HG03432 (cell line): ENCODE data around the gene ELK4.

Source experiments
- ATAC-seq: cut with Tn5 transposase; IDR thresholded peaks from one replicate; pipeline ENCODE4 v1.9.1; 2021; ENCODE audit warnings: mild to moderate bottlenecking, moderate library complexity; ENCODE audit not compliant: unreplicated experiment

The ELK4 gene

DNA sequence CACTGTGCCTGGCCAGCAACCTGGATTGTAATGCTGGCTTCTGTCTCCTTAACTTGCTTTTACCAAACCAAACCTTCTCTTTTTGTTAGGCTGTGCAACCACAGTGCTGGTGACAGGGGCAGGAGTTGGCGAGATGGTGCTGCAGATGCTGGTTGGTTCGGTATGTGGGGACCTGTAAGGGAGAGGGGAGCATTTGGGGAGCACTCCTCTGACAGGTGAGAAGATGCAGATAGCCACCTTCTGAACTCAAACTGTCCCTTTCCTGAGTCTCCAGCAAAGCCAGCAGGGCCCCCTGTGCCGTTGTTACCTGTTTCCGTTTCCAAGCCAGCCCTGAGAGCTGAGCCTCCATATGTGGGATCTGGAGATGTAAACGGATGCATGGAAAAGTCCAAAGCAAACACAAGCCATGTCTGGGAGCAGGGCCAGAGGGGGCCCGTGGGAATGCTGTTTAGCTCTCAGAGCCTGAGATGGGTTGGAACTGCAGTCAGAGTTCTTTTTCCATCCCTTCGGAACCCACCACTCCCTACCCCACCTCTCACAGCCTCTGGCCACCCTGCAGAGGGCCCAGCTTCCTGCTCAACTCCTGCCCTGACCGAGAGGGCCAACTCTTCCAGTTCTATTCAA, 34.0 kb downstream of the ELK4 start:
- no peak for ATAC-seq

DNA sequence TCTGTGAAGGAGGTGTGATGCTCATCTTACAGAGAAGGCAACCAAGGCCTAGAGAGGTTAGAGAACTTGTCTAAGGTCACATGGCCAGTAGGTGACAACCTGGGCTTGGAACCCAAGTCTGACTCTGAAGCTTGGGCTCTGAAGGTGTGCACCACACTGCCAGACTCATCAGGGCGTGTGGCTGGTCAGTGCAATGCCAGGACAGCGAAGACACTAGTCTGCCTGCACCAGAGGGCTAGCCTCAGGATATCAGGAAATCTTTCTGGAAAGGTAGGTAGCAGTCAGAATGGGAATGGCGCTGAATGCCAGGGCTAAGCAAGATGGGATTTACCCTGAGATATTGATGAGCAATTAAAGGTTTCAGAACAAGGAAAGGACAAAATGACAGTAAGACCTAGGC, 34.9 kb downstream of the ELK4 start:
- no peak for ATAC-seq

- ATAC-seq: no peak
Observed at GRCh38 chr1:205595861-205596260, 36.0 kb downstream of the ELK4 start.

GRCh38 chr1:205595435-205595834, 36.4 kb downstream of the ELK4 start:
- ATAC-seq: no peak

- ATAC-seq: no peak
Observed at GRCh38 chr1:205594846-205595245, 37.0 kb downstream of the ELK4 start.

DNA sequence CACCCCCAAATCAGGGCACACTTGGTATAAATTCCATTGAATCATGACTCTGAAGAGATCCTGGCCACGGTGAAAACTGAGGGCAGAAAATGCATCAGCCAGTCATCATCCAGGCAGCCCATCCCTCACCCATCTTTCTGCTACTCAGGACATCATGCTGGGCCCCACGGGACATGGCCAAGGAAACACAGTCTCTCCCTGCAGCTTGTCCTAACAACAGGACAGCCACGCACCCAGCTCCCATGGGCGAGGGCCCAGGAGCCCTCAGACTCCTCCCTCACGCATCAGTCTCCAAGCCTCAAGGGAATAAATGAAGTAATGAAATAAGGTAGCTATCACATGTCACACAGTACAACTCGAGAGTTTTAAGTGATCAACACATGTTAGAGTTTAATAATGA, 37.8 kb downstream of the ELK4 start:
- ATAC-seq: peak; percentile 8

GRCh38 chr1:205593532-205593931, 38.3 kb downstream of the ELK4 start:
- ATAC-seq: peak; percentile 47

- no peak for ATAC-seq
Observed at GRCh38 chr1:205592443-205593003, 39.3 kb downstream of the ELK4 start.

DNA sequence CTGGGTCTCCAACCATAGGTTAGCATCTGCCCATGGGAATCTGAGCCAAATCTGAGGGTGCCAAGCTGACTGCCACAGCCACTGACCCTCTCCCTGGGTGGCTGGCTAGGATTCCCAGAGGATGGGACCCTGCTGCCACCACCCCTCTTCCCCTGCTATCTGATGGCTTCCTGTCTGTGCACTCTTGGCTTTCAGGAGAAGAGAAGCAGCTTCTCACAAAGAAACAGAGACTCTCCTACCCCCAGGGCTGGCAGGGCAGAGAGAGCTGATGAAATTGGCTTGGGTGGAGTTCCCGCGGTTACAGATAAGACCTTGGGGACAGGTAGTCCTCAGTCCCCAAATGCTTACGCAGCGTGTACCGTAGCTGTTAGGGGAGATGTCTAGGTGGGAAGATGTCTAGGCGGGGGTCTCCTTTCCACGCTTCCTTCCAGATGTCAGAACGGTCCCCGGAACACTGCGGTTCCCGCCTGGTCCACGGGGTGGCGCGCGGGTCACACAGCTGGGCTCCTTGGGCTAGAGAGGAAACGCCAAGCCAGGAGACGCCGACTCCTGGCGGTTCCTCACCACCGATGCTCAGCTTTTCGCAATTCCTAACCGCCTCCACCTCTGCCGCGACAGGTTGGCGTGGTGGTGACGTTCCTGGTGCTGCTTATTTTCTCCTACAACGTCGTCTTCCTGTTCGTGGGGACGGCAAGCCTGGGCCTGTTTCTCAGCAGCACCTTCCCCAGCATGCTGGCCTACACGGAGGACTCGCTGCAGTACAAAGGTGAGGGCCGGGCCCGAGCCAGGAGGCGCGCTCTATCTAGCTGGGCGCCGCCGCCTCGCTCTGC, 40.1 kb downstream of the ELK4 start:
- peak; percentile 76 for ATAC-seq

DNA sequence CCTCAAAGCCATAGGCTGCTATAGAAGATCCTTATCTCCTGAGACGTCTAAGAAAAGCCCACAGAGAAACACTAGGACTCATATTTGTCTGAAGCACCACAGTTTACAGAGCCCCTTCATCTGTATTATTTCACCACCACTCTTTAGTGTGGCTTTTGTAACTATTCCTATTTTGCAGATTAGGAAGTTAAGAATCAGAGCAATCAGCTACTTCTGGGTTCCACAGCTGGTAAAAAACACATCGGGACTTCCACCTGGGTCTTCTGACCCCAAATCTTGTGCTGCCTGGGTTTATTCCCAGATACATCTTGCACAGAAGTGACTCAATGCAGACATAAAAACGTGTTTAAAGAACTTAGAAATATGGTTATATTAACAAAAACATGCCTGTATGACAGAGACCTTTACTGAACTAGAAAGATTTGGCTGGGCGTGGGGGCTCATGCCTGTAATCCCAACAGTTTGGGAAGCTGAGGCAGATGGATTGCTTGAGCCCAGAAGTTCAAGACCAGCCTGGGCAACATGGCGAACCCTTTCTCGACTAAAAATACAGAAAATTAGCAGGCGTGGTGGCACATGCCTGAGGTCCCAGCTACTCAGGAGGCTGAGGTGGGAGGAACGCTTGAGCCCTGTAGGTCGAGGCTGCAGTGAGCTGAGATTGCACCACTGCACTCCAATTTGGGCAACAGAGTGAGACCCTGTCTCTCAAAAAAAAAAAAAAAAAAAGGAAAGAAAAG, 40.9 kb downstream of the ELK4 start:
- ATAC-seq: no peak

GRCh38 chr1:205590457-205590768, 41.4 kb downstream of the ELK4 start:
- ATAC-seq: no peak

- no peak for ATAC-seq
Observed at GRCh38 chr1:205589618-205590456, 42.0 kb downstream of the ELK4 start.

DNA sequence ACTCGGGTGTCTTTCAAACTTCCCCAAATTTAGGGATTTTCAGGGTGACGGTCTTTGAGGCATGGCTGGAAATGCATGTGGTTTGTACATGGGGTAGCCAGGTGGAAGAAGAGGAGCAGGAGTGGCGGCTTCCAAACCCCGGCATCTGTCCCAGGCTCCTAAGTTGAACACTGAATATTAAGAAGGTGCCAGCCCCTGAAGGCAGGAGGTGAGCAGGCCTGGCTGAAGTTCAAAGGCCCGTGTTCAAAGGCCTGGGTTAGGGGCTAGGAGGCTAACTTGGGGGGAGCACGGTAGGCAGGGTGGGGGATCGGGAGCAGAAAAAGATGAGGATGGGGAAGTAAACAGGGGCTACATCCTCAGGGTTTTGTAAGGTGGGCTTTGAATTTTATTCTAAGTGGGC, 42.8 kb downstream of the ELK4 start:
- no peak for ATAC-seq

- no peak for ATAC-seq
Observed at GRCh38 chr1:205588636-205589035, 43.2 kb downstream of the ELK4 start.

DNA sequence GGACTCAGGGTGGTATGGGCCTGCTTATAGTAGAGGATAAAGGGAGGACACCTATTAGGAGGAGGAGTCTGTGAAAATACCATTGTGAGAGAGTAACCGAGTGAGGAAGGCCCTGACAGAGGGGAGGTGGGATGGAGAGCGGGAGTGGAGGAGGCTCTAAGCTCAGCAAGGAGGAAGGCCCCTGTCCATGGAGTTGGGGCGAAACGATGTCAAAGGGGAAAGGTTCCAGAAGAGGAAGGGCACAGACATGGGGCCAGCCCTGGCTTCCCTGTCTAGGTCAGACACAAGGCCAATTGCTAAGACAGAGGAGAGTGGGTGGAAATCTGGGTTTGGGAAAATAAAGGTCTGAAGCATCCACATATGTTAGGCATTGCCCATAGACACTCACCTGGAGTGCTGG, 44.2 kb downstream of the ELK4 start:
- no peak for ATAC-seq

DNA sequence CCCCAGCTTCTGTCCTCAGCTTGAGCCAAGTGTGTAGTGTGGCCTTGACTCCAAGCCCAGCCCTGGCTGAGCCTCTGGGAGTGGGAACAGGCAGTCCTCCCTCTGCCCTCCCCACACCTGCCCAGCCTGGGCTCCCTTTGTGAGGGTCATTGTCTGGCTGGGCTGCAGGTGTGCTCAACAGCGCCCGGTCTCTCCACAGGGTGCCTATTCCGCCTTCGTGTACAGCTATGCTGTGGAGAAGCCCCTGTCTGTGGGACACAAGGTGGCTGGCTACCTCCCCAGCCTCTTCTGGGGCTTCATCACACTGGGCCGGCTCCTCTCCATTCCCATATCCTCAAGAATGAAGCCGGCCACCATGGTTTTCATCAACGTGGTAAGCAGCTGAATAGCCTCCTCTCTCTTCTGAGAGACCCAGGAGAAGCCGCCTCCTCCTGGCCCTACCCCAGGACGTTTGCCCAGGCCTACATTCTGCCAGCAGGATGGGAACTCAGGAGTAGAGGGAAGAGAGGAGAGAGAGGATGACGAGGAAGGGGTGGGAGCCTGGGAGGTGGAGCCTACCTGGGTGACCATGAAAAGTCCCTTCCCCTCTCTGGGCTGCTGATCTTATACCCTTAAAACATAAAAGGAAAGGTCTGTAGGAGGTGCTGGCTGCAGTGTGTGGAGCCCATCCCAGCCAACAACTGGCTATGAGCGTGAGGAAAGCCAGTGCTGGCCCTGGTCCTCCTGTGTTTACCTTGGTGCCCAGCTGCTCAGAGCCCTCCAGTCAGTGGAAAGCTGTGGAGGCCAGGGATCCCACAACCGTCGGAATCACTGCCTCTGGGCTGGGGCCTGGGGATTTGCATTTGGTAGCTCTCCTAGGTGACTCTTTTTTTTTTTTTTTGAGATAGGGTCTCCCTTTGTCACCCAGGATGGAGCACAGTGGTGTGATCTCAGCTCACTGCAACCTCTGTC, 45.7 kb downstream of the ELK4 start:
- no peak for ATAC-seq

DNA sequence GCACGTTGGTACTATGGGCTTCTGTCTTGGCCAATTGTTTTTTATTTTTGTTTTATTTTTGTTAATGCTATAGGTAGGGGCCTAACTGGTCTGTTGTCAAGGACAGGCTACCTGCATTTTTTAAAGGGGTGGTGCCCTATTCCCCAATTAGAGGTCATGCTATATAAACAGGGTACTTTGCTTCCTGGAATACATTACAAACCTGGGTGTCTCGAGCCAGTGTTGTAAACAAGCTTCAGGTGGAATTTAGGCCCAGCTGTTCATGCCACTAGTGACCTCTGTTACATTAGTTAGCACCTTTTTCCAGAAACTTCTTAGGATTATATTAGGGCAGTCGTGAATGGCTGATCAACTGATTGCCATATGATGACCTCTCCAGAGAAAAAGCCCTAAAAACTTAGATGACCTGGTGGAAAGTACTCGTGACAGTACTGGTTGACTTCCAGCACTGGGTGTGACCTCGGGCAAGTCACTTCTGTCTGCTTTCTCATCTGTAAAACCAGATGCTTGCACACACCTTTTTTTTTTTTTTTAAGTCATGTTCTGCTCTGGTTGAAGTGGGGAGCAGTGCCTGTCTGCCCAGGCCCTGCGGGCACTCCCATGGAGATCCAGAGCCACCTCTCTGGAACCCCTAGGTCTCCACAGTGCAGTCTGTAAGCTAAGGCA, 46.5 kb downstream of the ELK4 start:
- ATAC-seq: no peak

DNA sequence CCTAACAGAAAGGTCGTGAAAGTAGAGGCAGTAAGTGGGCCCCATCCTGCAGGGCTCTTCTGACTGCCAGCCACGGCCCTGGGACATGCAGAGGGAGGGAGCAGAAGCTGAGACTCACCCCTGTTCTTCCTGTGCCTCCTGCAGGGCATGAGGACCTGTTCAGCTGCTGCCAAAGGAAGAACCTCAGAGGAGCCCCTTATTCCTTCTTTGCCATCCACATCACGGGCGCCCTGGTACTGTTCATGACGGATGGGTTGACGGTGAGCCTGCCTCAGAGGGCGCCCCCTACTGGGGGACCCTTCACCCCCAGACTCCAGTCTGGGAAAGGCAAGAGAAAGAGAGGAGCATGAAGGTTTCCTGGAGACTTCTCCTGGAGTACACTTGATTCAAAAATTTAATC, 47.1 kb downstream of the ELK4 start:
- ATAC-seq: no peak

GRCh38 chr1:205583461-205584130, 48.2 kb downstream of the ELK4 start:
- no peak for ATAC-seq
